Measurements from ENCODE around the gene SPATA24.

DNA sequence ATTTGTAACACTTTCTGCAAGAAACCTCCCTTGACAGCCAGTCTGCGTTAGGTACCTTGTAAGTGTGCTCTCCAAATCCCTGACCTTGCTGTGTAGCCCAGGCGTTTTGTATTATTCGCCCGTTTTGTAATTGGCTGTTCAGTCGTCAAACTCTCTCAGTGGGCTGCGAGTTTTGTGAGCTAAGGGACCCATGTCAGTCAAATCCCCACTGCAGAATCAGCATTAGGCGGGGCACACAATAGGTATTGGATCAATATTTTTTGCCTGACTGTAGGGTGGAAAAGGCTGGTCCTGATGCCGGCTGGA is 34.8 kb upstream of the SPATA24 start:
- TF ChIP-seq CTCF (IDR thresholded peaks at IDR 0.05) = no peak
- TF ChIP-seq ZFX (IDR thresholded peaks at IDR 0.05; ENCODE audit: borderline replicate concordance) = no peak
